Liver (tissue), 3 donors: ENCODE results near the gene LHX2.

ENCODE experiments used
- FOXA1 ChIP-seq: IDR thresholded peaks from 2 replicates; pipeline ENCODE4 v1.6.1; 2016; ENCODE audit warnings: antibody characterized with exemption
- GABPA ChIP-seq, 2 donors: IDR thresholded peaks in 1 of 2; conservative IDR thresholded peaks in 1 of 2; 2 replicates each; pipeline ENCODE4 v1.6.1; 2016; ENCODE audit warnings: antibody characterized with exemption in 2 of 2, mild to moderate bottlenecking in 1 of 2, moderate library complexity in 1 of 2
- HNF4A ChIP-seq, 2 donors: conservative IDR thresholded peaks; 2 replicates each; pipeline ENCODE4 v1.6.1; 2016; ENCODE audit warnings: antibody characterized with exemption in 2 of 2, mild to moderate bottlenecking in 2 of 2
- JUND ChIP-seq, 2 donors: IDR thresholded peaks; 2 replicates each; pipeline ENCODE4 v1.6.1; 2016; ENCODE audit warnings: antibody characterized with exemption in 2 of 2
- SP1 ChIP-seq: IDR thresholded peaks from 2 replicates; pipeline ENCODE4 v1.6.1; 2018; ENCODE audit warnings: antibody characterized with exemption, mild to moderate bottlenecking
- TAF1 ChIP-seq: conservative IDR thresholded peaks from 2 replicates; pipeline ENCODE4 v1.6.1; 2016; ENCODE audit warnings: antibody characterized with exemption, mild to moderate bottlenecking
- YY1 ChIP-seq: IDR thresholded peaks from 2 replicates; pipeline ENCODE4 v1.6.1; 2016; ENCODE audit warnings: antibody characterized with exemption, mild to moderate bottlenecking
- ZBTB33 ChIP-seq: IDR thresholded peaks from 2 replicates; pipeline ENCODE4 v1.6.1; 2016; ENCODE audit warnings: antibody characterized with exemption
- TF ChIP-seq, protein P1 (sequence below): fragments of 150-350 bp; IDR thresholded peaks from 2 replicates; pipeline ENCODE4 v1.5.1; 2017; ENCODE audit warnings: improper control_type of control experiment, low read depth, low read length; ENCODE audit not compliant: missing input control
- TF ChIP-seq, protein P2 (sequence below): IDR thresholded peaks from 2 replicates; pipeline ENCODE4 v1.6.1; 2016; ENCODE audit warnings: antibody characterized with exemption, mild to moderate bottlenecking
- TF ChIP-seq, protein P3 (sequence below): IDR thresholded peaks from 2 replicates; pipeline ENCODE4 v1.6.1; 2016; ENCODE audit warnings: antibody characterized with exemption
- TF ChIP-seq, protein P4 (sequence below): IDR thresholded peaks from 2 replicates; pipeline ENCODE4 v1.6.1; 2016; ENCODE audit warnings: antibody characterized with exemption
- donor health status: healthy.
- donor health status: healthy.

- TF ChIP-seq, protein P1, sequence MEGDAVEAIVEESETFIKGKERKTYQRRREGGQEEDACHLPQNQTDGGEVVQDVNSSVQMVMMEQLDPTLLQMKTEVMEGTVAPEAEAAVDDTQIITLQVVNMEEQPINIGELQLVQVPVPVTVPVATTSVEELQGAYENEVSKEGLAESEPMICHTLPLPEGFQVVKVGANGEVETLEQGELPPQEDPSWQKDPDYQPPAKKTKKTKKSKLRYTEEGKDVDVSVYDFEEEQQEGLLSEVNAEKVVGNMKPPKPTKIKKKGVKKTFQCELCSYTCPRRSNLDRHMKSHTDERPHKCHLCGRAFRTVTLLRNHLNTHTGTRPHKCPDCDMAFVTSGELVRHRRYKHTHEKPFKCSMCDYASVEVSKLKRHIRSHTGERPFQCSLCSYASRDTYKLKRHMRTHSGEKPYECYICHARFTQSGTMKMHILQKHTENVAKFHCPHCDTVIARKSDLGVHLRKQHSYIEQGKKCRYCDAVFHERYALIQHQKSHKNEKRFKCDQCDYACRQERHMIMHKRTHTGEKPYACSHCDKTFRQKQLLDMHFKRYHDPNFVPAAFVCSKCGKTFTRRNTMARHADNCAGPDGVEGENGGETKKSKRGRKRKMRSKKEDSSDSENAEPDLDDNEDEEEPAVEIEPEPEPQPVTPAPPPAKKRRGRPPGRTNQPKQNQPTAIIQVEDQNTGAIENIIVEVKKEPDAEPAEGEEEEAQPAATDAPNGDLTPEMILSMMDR, result no peak
- TF ChIP-seq, protein P2, sequence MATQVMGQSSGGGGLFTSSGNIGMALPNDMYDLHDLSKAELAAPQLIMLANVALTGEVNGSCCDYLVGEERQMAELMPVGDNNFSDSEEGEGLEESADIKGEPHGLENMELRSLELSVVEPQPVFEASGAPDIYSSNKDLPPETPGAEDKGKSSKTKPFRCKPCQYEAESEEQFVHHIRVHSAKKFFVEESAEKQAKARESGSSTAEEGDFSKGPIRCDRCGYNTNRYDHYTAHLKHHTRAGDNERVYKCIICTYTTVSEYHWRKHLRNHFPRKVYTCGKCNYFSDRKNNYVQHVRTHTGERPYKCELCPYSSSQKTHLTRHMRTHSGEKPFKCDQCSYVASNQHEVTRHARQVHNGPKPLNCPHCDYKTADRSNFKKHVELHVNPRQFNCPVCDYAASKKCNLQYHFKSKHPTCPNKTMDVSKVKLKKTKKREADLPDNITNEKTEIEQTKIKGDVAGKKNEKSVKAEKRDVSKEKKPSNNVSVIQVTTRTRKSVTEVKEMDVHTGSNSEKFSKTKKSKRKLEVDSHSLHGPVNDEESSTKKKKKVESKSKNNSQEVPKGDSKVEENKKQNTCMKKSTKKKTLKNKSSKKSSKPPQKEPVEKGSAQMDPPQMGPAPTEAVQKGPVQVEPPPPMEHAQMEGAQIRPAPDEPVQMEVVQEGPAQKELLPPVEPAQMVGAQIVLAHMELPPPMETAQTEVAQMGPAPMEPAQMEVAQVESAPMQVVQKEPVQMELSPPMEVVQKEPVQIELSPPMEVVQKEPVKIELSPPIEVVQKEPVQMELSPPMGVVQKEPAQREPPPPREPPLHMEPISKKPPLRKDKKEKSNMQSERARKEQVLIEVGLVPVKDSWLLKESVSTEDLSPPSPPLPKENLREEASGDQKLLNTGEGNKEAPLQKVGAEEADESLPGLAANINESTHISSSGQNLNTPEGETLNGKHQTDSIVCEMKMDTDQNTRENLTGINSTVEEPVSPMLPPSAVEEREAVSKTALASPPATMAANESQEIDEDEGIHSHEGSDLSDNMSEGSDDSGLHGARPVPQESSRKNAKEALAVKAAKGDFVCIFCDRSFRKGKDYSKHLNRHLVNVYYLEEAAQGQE, result no peak
- TF ChIP-seq HNF4A (conservative IDR thresholded peaks at IDR 0.05) (no peak), GABPA (IDR thresholded peaks at IDR 0.05 in 1 of 2, conservative IDR thresholded peaks at IDR 0.05 in 1 of 2) (no peak), YY1 (no peak), JUND (IDR thresholded peaks at IDR 0.05) (no peak), ZBTB33 (no peak), TAF1 (no peak), FOXA1 (no peak), SP1 (no peak)
- TF ChIP-seq, protein P3, sequence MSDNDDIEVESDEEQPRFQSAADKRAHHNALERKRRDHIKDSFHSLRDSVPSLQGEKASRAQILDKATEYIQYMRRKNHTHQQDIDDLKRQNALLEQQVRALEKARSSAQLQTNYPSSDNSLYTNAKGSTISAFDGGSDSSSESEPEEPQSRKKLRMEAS, result no peak
- TF ChIP-seq, protein P4, sequence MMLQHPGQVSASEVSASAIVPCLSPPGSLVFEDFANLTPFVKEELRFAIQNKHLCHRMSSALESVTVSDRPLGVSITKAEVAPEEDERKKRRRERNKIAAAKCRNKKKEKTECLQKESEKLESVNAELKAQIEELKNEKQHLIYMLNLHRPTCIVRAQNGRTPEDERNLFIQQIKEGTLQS, result no peak
Observed at GRCh38 chr9:124079176-124079925, 67.8 kb downstream of the LHX2 start.
